Dendritic cell treated with granulocyte-macrophage colony-stimulating factor and Interleukin-4, amounts not matched to agents 40 ng/mL and 50 ng/mL, for 4 days (primary cell): ENCODE data around the gene HACE1.

Experiments
- H3K27ac Mint-ChIP-seq: one replicate; pipeline ENCODE4 v1.8.0; 2022; ENCODE audit warnings: mild to moderate bottlenecking, mixed read lengths
- H3K27me3 Mint-ChIP-seq: one replicate; pipeline ENCODE4 v1.8.0; 2022; ENCODE audit warnings: mild to moderate bottlenecking, mixed read lengths
- H3K36me3 Mint-ChIP-seq: one replicate; pipeline ENCODE4 v1.8.0; 2022; ENCODE audit warnings: low read depth, mixed read lengths
- H3K4me1 Mint-ChIP-seq: one replicate; pipeline ENCODE4 v1.8.0; 2022; ENCODE audit warnings: low read depth, mixed read lengths
- H3K4me3 Mint-ChIP-seq: one replicate; pipeline ENCODE4 v1.8.0; 2022; ENCODE audit warnings: mild to moderate bottlenecking, moderate library complexity, mixed read lengths
- H3K9me3 Mint-ChIP-seq: one replicate; pipeline ENCODE4 v1.8.0; 2022; ENCODE audit warnings: mixed read lengths
- intact Hi-C: fragments of 100-400 bp; cut with micrococcal nuclease; formaldehyde crosslinking; loops from one replicate; pipeline ENCODE4 v1.15.0; 2022

HACE1 gene

DNA sequence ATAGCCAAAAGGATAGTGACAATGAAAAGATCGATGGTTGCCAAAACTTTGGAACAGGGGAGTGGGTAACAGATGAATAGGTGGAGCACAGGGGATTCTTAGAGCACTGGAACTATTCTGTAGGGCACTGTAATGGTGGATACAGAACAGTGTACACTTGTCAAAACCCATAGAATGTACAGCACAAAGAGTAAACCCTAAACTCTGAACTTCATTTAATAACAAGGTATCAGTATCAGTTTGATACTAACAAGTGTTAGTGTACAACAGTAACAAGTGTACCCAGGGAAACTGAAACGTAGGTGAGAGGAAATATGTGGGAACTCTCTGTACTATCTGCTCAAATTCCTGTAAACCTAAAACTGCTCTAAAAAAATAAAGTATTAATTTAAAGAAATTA lies 179.2 kb downstream of the HACE1 start:
- no peak overlapping the region for H3K4me3 Mint-ChIP-seq
- H3K27me3 Mint-ChIP-seq: no peaks in the 10 kb centered on the region
- H3K27ac Mint-ChIP-seq: no peak overlapping the region
- H3K9me3 Mint-ChIP-seq: no peaks in the 10 kb centered on the region
- H3K4me1 Mint-ChIP-seq: no peaks in the 10 kb centered on the region
- intact Hi-C loops: no loop called here
- no peaks in the 10 kb centered on the region for H3K36me3 Mint-ChIP-seq

DNA sequence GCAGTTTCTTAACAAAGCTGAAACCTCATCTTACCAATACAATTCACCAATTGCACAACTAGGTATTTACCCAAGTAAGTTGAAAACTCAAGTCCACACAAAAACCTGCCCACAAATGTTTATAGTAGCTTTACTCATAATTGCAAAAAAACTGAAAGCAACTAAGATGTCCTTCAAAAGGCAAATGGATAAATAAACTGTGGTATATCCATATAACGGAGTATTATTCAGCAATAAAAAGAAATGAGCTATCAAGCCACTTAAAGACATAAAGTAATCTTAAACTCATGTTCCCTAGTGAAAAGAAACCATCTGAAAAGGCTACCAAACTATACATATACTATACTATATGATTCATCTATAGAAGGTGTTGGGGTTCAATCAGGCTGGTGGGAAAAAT lies 179.7 kb downstream of the HACE1 start:
- Mint-ChIP-seq H3K27me3 (no peaks in the 10 kb centered on the region), H3K27ac (no peak overlapping the region), H3K4me3 (no peak overlapping the region), H3K4me1 (no peaks in the 10 kb centered on the region), H3K9me3 (no peaks in the 10 kb centered on the region), H3K36me3 (no peaks in the 10 kb centered on the region)
- intact Hi-C loops: no loop called here
